HG02885 (cell line): ENCODE results near the gene PSMC3IP.
"Not testable (repeated sequence)": the region's sequence is repeated elsewhere in the genome, so short reads cannot be mapped to it uniquely, and the experiment has no call there.

ENCODE experiments used
- ATAC-seq: cut with Tn5 transposase; IDR thresholded peaks from one replicate; pipeline ENCODE4 v1.9.1; 2021; ENCODE audit warnings: mild to moderate bottlenecking; ENCODE audit not compliant: unreplicated experiment, poor library complexity

Gene PSMC3IP

DNA sequence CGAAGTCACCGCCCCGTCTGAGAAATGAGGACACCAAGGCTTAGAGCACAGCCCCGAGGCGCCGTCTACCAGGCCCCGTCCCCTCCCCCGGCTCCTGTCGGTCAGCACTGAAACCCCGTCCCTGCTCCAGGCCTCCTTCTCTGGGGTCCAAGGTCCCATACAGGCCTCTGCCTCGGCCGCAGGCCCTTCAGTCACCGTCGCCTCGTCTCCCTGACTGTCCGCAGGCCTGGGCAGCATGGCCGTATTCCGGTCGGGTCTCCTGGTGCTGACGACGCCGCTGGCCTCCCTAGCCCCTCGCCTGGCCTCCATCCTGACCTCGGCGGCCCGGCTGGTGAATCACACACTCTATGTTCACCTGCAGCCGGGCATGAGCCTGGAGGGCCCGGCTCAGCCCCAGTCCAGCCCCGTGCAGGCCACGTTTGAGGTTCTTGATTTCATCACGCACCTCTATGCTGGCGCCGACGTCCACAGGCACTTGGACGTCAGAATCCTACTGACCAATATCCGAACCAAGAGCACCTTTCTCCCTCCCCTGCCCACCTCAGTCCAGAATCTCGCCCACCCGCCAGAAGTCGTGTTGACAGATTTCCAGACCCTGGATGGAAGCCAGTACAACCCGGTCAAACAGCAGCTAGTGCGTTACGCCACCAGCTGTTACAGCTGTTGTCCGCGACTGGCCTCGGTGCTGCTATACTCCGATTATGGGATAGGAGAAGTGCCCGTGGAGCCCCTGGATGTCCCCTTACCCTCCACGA is 15.0 kb downstream of the PSMC3IP start:
- no peak for ATAC-seq

DNA sequence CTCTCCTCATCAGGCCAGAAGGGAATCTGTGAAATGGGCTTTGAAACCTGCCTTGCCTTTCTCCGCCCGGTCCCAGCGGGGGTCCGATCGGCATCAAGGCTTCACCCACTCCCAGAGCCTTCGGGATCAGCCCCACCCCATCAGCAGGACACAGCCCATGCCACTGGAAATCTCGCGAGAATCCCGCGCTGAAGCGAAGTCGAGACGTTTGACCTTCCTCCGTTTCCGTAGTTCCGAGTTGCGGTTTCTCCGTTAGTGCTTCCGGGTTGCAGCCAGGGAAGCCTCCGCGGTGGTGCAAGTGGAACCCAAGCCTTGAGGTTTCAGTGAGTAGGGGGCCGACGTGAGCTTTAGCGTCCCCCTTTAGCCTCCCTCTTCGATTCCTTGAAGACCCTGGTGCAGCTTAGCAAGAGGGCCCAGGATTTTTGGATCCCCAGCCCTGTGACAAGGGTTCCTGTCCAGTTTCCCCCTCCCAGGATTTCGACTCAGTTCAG is 15.6 kb downstream of the PSMC3IP start, which contains the start of gene COASY:
Gene COASY, plus strand, starts transcription at position 252 of the 491 bp plus-strand sequence. CDS start 475 bp downstream, outside the sequence.
- ATAC-seq = peak; percentile 63

DNA sequence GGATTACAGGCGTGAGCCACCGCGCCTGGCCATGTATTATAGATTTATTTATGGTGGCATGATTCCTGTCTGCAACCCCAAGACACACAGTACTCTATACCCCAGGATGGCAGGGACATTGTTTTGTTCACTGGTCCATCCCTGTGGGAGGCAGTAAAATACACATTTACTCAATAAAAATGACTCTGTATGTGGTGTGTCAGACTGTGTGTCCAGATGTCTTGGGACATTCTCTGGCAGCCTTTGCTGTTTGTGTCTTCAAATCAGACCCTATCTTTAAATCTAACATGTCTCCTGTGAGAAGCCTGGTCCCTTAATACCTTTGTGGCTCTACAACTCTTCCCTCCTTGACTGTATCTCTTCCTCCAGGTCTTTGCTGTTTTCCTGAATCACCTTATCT is 17.3 kb downstream of the PSMC3IP start:
- ATAC-seq = no peak

DNA sequence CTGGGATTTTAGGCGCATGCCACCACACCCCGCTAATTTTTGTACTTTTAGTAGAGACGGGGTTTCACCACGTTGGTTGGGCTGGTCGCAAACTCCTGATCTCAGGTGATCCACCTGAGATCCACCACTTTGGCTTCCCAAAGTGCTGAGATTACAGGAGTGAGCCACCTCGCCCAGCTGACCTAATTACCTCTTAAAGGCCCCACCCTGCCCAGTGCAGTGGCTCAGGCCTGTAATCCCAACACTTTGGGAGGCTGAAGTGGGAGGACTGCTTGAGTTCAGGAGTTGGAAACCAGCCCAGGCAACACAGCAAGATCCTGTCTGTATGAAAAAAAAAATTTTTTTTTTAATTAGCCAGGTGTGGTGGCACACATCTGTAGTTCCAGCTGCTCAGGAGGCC is 18.5 kb downstream of the PSMC3IP start:
- no peak for ATAC-seq

DNA sequence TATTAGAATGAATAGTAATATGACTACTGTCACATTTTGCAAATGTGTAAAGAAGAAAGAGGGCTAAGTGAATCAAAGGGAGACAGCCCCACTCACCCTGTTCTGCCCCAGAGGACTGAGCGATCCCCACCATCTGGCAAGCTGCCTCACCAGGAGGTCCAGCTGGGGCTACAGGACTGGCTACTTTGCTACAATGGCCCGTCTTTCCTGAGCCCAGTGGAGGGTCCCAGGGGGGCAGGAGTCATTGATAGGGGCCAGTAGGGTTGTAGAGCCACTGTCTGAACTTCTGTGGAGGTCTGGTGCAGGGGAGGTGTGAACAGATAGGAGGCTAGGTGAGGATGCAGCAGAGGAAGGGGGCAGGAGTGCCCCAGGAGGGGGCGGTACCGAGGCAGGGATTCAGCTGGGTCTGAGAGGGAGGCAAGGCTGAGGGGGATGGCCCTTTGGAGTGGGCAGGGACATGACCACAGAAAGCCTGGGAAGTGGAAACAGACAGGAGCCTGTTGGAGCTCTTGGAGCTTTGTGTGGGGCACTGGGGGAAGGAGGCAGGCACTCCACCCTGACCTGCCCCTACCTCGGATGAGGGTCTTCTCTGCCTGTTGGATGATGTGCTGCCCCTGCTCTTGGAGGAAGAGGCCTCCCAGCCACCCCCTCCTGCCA is 21.4 kb downstream of the PSMC3IP start:
- not testable (repeated sequence) for ATAC-seq

DNA sequence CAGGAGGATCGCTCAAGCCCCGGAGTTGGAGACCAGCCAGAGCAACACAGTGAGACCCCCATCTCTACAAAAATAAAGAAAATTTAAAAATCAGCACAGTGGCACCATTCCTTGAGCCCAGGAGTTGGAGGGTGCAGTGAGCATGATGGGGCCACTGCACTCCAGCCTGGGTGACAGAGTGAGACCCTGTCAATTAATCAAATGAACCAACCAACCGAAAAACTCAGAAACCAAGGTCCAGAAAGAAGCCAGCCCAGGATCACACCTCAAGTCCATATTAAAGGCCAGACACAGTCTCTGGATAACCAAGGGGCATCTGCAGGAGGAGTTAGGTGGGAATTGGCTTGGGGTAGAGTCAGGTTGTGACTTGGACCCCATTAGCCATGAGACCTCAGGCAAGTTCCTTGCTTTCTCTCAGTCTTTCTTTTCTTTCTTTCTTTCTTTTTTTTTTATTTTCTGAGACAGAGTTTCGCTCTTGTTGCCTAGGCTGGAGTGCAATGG is 22.4 kb downstream of the PSMC3IP start:
- no peak for ATAC-seq

DNA sequence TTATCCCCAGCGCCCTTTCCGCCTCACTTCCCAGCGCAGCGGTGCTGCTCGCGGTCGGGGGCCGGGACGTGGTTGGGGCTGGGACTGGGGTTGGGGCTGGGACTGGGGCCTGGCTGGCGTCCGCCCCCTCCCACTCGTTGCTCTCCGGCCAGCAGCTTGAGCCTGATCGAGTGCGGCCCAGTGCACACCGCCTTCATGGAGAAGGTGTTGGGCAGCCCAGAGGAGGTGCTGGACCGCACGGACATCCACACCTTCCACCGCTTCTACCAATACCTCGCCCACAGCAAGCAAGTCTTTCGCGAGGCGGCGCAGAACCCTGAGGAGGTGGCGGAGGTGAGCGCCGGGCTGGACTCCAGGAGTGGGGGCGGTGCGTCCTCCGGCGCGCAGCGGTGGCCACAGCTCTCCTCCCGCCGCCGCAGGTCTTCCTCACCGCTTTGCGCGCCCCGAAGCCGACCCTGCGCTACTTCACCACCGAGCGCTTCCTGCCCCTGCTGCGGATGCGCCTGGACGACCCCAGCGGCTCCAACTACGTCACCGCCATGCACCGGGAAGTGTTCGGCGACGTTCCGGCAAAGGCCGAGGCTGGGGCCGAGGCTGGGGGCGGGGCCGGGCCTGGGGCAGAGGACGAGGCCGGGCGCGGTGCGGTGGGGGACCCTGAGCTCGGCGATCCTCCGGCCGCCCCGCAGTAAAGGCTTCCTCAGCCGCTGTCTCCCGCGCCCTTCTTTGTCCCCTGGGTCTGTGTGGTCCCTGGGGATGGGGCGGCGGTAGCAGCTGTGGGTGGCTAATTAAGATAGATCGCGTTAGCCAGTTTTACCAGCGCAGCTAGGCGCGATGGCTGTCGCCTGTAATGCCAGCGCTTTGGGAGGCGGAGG is 23.0 kb downstream of the PSMC3IP start:
- ATAC-seq = peak; percentile 78

DNA sequence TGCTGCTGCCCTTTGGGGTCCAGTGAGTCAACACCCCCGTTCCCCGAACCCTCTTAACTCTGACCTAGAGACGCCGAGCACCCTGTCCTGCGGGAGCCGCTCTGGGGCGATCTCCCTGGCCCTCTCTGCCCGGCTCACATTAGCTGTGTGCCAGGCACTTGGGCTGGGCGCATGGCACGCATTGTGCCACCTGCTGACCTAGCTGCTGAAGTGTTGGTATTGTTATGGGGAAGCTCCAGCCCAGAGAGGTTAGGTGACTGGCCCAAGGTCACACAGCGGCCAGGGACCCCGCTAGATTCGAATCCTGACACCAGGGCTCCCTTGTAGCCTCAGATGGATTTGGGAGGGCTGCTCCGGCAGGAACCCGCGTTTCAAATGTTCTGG is 23.7 kb downstream of the PSMC3IP start:
- ATAC-seq = no peak

DNA sequence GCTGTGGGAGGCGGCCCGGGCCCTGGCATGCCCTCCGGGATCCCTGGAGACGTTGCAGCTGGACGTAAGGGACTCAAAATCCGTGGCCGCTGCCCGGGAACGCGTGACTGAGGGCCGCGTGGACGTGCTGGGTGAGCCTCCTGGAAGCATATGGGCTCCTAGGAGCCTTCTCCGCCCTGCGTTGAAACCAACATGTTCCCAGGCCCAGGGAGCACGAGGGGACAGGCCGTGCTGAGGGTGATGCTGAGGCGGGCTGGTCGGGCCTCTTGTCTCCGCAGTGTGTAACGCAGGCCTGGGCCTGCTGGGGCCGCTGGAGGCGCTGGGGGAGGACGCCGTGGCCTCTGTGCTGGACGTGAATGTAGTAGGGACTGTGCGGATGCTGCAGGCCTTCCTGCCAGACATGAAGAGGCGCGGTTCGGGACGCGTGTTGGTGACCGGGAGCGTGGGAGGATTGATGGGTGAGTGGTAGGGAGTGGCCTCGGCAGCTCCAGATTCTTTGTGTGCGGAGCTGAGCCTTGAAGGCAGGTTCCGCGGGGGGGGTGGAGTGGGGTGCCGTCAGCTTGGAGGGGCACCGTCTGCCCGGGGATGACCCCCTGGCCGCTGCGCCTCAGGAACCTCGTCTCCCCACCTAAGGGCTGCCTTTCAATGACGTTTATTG is 24.2 kb downstream of the PSMC3IP start:
- no peak for ATAC-seq

DNA sequence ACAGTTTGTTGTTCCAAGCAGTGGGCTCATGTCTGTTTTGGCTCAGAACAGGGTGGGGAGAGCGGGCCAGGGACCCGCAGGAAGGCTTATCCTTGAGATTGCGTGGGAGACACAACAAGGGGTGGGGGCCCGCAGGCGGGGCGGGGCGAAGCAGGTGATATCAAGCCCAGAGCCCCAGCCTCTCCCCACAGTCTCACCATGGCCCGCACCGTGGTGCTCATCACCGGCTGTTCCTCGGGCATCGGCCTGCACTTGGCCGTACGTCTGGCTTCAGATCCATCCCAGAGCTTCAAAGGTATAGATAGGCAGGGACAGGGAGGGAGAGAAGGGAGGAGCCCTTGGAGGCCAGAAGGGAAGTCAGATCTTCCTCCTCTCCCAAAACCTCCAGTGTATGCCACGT is 24.8 kb downstream of the PSMC3IP start, which contains the start of gene HSD17B1:
Gene HSD17B1, plus strand, starts transcription at position 188 of the 400 bp plus-strand sequence. Its CDS starts 11 bp downstream, at position 199.
- ATAC-seq = not testable (repeated sequence)

DNA sequence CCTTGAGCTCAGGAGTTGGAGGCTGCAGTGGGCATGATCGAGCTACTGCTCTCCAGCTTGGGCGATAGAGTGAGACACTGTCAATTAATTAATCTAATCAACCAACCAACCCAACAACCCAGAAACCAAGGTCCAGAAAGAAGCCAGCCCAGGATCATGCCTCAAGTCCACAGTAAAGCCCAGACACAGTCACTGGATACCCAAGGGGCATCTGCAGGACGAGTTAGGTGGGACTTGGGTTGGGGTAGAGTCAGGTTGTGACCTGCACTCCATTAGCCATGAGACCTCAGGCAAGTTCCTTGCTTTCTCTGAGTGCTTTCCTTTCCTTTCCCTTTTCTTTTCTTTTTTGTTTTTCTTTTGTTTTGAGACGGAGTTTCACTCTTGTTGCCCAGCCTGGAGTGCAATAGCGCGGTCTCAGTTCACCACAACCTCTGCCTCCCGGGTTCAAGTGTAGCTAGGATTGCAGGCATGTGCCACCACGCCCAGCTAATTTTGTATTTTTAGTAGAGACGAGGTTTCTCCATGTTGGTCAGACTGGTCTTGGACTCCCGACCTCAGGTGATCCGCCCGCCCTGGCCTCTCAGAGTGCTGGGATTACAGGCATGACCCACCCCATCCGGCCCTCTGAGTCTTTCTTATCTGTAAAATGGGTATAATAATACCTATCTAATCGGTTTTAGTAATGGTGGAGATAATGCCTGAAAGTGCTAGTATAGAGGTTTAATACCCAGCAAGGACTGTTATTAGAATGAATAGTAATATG is 28.4 kb downstream of the PSMC3IP start:
- ATAC-seq = no peak

DNA sequence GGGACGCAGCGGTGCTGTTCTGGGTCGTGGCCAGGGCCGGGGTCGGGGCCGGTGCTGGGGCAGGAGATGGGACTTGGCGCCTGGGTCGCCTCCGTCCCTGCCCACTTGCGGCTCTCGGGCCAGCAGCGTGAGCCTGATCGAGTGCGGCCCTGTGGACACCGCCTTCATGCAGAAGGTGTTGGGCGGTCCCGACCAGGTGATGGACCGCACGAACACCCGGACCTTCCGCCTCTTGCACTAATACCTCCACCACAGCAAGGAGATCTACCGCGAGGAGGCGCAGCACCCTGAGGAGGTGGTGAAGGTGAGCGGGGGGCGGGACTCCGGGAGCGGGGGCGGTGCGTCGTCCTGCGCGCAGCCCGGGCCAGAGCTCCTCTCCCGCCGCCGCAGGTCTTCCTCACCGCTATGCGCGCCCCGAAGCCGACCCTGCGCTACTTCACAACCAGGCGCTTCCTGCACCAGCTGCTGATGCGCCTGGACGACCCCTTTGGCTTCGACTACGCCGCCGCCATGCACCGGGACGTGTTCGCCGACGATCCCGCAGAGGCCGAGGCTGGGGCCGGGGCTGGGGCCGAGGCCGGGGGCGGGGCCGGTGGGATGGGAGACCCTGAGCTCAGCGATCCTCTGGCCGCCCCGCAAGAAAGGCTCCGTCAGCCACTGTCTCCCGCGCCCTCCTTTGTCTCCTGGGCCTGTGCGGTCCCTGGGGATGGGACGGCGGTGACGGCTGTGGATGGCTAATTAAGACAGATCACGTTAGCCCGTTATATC is 29.3 kb downstream of the PSMC3IP start:
- peak; percentile 75 for ATAC-seq

DNA sequence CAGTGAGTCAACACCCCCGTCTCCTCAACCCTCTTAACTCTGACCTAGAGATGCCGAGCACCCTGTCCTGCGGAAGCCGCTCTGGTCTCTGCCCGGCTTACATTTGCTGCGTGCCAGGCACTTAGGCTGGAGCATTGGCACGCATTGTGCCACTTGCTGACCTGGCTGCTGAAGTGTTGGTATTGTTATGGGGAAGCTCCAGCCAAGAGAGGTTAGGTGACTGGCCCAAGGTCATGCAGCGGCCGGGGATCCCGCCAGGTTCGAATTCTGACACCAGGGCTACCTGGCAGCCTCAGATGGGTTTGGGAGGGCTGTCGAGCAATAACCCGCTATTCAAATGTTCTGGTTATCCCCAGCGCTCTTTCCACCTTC is 29.8 kb downstream of the PSMC3IP start:
- no peak for ATAC-seq

DNA sequence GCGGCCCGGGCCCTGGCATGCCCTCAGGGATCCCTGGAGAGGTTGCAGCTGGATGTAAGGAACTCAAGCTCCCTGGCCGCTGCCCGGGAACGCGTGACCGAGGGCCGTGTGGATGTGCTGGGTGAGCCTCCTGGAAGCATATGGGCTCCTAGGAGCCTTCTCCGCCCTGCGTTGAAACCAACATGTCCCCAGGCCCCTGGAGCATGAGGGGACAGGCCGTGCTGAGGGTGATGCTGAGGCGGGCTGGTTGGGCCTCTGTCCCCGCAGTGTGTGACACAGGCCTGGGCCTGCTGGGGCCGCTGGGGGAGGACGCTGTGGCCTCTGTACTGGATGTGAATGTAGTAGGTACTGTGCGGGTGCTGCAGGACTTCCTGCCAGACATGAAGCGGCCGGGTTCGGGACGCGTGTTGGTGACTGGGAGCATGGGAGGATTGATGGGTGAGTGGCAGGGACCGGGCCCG is 30.5 kb downstream of the PSMC3IP start:
- ATAC-seq = no peak

DNA sequence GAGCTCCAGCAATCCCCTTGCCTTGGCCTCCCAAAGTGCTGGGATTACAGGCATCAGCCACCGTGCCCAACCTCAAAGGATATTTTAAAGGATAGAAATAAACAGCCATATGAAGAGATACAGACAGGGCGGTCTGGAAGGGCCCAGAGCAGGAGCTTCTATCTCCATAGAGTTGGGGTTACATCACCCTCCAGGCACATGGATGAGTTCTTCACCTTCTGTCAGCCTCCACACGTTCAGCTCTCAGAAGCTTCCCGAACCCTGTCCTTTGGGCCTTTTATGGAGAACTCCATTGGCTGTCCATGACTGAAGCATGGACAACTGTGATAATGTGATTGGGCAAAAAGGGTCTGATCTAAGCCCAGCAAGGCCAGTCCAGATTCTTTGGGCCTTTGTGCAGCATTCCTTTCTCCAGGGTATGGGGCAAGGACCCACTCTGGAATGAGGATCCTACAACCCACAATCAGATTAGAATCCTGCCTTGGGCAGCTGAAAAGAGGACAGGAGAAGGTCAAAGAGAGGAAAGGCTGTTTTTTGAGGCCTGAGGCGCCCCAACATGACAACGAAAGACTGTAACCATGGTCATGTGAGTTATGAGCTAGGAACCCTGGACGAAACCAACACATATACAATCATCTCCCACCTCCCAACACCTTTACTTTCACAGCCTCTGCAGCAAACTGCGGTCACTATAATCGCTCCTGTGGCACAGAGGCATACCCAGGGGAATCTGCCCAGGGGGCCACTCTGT is 31.6 kb downstream of the PSMC3IP start:
- ATAC-seq = not testable (repeated sequence)

DNA sequence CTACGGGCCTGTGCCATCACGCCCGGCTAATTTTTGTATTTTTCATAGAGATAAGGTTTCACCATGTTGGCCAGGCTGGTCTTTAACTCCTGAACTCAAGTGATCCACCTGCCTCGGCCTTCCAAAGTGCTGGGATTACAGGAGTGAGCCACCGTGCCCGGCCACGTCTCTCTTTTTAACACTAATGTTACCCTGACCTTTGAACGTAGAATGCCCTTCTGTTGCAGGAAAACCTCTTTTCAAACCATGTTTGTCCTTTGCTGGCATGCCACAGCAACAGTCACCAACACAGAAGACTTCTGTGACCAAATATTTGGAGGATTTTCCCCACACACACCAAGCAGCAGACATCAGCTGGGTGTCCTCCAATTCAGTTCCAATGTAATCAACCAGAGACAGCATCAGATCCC is 32.6 kb downstream of the PSMC3IP start:
- ATAC-seq = no peak

DNA sequence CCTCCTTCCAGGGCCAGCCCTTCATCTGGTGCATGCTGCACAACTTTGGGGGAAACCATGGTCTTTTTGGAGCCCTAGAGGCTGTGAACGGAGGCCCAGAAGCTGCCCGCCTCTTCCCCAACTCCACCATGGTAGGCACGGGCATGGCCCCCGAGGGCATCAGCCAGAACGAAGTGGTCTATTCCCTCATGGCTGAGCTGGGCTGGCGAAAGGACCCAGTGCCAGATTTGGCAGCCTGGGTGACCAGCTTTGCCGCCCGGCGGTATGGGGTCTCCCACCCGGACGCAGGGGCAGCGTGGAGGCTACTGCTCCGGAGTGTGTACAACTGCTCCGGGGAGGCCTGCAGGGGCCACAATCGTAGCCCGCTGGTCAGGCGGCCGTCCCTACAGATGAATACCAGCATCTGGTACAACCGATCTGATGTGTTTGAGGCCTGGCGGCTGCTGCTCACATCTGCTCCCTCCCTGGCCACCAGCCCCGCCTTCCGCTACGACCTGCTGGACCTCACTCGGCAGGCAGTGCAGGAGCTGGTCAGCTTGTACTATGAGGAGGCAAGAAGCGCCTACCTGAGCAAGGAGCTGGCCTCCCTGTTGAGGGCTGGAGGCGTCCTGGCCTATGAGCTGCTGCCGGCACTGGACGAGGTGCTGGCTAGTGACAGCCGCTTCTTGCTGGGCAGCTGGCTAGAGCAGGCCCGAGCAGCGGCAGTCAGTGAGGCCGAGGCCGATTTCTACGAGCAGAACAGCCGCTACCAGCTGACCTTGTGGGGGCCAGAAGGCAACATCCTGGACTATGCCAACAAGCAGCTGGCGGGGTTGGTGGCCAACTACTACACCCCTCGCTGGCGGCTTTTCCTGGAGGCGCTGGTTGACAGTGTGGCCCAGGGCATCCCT is 34.1 kb downstream of the PSMC3IP start:
- no peak for ATAC-seq
